Measurements from ENCODE around the gene CACNB2. TPM values are rescaled to one million over a fixed set of nuclear protein-coding genes. Genes with fewer than 3 reads are reported as not detected.

The CACNB2 gene
- total RNA-seq, 2 donors from 2014 or later = 9.8 to 12.1 TPM

- Histone ChIP-seq H3K4me3 (no peak overlapping the region), H3K27ac (no peak overlapping the region), H3K9me3 (no peaks in the 10 kb centered on the region), H3K36me3 (no peaks in the 10 kb centered on the region), H3K4me1 (no peaks in the 10 kb centered on the region), H3K9ac (ENCODE audit: low read depth in 2 of 2, low read length in 2 of 2) (no peak overlapping the region), H3K27me3 (no peaks in the 10 kb centered on the region)
- DNase-seq = no peak
- TF ChIP-seq, protein P1, sequence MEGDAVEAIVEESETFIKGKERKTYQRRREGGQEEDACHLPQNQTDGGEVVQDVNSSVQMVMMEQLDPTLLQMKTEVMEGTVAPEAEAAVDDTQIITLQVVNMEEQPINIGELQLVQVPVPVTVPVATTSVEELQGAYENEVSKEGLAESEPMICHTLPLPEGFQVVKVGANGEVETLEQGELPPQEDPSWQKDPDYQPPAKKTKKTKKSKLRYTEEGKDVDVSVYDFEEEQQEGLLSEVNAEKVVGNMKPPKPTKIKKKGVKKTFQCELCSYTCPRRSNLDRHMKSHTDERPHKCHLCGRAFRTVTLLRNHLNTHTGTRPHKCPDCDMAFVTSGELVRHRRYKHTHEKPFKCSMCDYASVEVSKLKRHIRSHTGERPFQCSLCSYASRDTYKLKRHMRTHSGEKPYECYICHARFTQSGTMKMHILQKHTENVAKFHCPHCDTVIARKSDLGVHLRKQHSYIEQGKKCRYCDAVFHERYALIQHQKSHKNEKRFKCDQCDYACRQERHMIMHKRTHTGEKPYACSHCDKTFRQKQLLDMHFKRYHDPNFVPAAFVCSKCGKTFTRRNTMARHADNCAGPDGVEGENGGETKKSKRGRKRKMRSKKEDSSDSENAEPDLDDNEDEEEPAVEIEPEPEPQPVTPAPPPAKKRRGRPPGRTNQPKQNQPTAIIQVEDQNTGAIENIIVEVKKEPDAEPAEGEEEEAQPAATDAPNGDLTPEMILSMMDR (IDR thresholded peaks at IDR 0.05) = no peak
- intact Hi-C loops (cut with DNase I) = no loop called here
Observed at GRCh38 chr10:18332484-18332883, 192.3 kb downstream of the CACNB2 start.

DNA sequence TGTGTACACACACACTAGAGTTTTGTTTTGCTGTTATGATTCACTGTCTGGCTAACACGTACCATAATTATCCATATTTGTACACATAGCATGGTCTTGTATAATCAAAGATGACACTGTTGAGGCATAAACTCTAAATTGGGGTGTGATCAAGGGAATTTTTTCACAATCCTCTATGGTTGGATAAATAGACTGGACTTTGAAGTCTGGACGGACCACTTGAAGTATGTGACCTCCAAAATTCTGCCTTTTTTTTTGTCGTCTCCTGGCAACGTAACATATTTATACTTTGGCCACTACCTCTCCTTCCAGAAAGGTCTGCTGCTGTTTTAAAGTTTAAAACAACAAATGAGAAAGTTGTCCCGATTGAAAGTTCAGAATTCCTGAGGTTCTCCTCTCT lies 193.4 kb downstream of the CACNB2 start:
- DNase-seq = no peak
- Histone ChIP-seq H3K4me3 (no peak overlapping the region), H3K27ac (no peak overlapping the region)

DNA sequence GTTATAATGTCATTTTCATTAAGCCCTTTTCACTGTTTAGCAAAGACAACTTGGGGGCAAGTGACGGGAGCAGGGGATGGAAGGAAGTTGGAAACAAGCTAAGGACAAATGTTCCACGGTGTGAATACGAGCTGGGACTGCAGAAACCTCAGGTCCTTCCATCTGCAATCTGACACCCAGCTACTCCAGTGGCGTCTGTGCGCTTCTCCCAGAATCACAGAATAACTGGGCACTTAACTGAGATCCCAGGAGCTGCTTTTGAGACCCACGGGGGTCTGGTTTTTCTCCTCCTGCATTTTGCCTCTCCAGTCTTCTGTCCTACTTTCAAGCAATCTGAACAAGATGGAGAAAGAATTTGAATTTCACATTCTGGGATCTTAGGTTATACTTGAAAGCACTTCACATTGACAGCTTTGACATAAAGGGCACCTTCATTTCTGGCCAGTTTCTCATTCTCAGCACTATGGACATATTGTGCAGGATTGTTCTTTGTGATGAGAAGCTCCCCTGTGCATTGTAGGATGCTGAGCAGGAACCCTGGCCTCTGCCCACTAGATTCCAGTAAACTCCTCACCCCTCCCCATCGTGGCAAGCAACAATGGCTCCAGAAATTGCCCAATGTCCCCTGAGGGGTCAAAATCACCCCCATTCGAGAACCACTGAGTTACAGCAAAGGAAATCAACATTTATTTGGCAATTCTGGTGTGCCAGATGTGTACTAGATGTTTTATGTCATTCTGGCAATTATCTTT lies 194.1 kb downstream of the CACNB2 start:
- Histone ChIP-seq H3K36me3 (no peaks in the 10 kb centered on the region), H3K27me3 (no peaks in the 10 kb centered on the region), H3K9ac (ENCODE audit: low read depth in 2 of 2, low read length in 2 of 2) (no peak overlapping the region), H3K9me3 (no peaks in the 10 kb centered on the region), H3K4me1 (no peaks in the 10 kb centered on the region), H3K27ac (no peak overlapping the region), H3K4me3 (no peak overlapping the region)
- no peak for DNase-seq
- TF ChIP-seq, protein P1 (IDR thresholded peaks at IDR 0.05) = no peak
- intact Hi-C loops (cut with DNase I) = no loop called here

More for the DNA sequence above, 193.4 kb downstream of the CACNB2 start:
- Histone ChIP-seq H3K36me3 (no peaks in the 10 kb centered on the region), H3K9ac (ENCODE audit: low read depth in 2 of 2, low read length in 2 of 2) (no peak overlapping the region), H3K9me3 (no peaks in the 10 kb centered on the region), H3K27me3 (no peaks in the 10 kb centered on the region), H3K4me1 (no peaks in the 10 kb centered on the region)
- TF ChIP-seq, protein P1 (IDR thresholded peaks at IDR 0.05) = no peak
- intact Hi-C loops (cut with DNase I) = no loop called here

DNA sequence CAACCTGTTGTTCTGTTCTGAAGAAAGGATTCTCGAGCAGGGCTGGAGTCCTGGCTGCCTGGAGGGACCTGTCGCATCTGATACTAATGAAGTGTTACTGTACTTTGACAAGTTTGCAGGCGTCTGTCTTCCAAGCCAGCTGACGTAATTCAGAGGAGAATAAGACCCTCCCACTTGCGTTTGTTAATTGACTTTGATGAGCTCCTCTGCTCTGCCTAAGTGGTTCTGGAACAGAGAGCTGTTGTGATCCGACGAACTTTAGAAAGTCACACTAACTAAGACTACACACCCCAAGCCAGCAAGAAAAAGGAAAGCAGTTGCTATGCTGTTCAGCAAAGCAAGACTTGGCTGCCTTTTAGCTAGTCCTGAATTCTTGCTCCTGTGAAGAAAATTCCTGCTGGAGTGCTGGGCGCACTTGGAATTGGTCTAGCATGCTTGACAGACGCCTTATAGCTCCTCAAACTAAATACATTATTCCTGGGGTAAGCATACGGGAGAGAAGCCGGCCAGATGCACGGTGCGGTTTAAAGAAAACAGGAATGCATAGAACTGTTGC lies 200.3 kb downstream of the CACNB2 start:
- TF ChIP-seq, protein P1 (IDR thresholded peaks at IDR 0.05) = no peak
- H3K9ac ChIP-seq (ENCODE audit: low read depth in 2 of 2, low read length in 2 of 2) = peak overlapping the region; percentile 35 to 66
- H3K4me3 ChIP-seq = peak overlapping the region; percentile 9
- H3K27ac ChIP-seq = no peak overlapping the region
- no peaks in the 10 kb centered on the region for H3K27me3 ChIP-seq
- no peaks in the 10 kb centered on the region for H3K36me3 ChIP-seq
- H3K9me3 ChIP-seq = no peaks in the 10 kb centered on the region
- no peaks in the 10 kb centered on the region for H3K4me1 ChIP-seq
- intact Hi-C loops (cut with DNase I) = no loop called here
- no peak for DNase-seq

DNA sequence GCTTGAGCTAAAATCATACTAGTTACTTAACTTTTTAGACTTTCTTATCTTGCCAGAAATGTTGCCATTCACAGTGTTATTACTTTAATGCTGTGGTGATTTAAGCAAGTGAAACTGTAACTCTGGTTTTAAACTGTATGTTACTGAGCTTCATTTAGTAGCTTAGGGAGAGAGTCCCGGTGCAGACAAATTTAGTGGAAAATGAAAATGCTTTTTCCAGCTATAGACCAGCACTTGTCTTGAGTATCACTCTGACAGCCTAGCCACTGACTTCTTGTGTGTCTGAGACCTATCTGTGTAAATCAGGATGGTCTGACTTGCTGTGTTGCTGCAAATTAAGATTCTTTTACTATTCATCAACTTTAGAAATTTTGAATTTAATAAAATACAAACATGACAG lies 200.8 kb downstream of the CACNB2 start:
- TF ChIP-seq, protein P1 (IDR thresholded peaks at IDR 0.05) = no peak
- peak overlapping the region in 1 of 2 donors; percentile 66 for H3K9ac ChIP-seq (ENCODE audit: low read depth in 2 of 2, low read length in 2 of 2)

More for the DNA sequence above, 200.8 kb downstream of the CACNB2 start:
- no peaks in the 10 kb centered on the region for H3K36me3 ChIP-seq
- no peaks in the 10 kb centered on the region for H3K4me1 ChIP-seq
- DNase-seq = no peak
- H3K27ac ChIP-seq = no peak overlapping the region
- no peaks in the 10 kb centered on the region for H3K9me3 ChIP-seq
- H3K27me3 ChIP-seq = no peaks in the 10 kb centered on the region
- H3K4me3 ChIP-seq = peak overlapping the region; percentile 9
- intact Hi-C loops (cut with DNase I) = no loop called here

All from colonic mucosa (tissue), 4 donors.